Left renal pelvis (tissue), 4 donors: Measurements from ENCODE around the gene PLGRKT. TPM values are rescaled to one million over a fixed set of nuclear protein-coding genes. Genes with fewer than 3 reads are reported as not detected.
"Not testable (repeated sequence)": the region's sequence is repeated elsewhere in the genome, so short reads cannot be mapped to it uniquely, and the experiment has no call there.

Experiments used
- DNase-seq, 4 donors: peaks; one replicate each; pipeline ENCODE4 v3.0.0-alpha.2; 2013; ENCODE audit warnings: low read depth in 4 of 4, low spot score in 3 of 4
- polyA plus RNA-seq, 4 donors: library from polyadenylated mRNA; unstranded; fragments of 120-200 nt; gene quantifications; one replicate each; pipeline ENCODE4 v1.2.1, GENCODE V29; 2013; ENCODE audit not compliant: insufficient read length in 4 of 4

PLGRKT gene
- 10 to 100 TPM; 30.7 to 39.2 (median 37.7) TPM for polyA plus RNA-seq

DNA sequence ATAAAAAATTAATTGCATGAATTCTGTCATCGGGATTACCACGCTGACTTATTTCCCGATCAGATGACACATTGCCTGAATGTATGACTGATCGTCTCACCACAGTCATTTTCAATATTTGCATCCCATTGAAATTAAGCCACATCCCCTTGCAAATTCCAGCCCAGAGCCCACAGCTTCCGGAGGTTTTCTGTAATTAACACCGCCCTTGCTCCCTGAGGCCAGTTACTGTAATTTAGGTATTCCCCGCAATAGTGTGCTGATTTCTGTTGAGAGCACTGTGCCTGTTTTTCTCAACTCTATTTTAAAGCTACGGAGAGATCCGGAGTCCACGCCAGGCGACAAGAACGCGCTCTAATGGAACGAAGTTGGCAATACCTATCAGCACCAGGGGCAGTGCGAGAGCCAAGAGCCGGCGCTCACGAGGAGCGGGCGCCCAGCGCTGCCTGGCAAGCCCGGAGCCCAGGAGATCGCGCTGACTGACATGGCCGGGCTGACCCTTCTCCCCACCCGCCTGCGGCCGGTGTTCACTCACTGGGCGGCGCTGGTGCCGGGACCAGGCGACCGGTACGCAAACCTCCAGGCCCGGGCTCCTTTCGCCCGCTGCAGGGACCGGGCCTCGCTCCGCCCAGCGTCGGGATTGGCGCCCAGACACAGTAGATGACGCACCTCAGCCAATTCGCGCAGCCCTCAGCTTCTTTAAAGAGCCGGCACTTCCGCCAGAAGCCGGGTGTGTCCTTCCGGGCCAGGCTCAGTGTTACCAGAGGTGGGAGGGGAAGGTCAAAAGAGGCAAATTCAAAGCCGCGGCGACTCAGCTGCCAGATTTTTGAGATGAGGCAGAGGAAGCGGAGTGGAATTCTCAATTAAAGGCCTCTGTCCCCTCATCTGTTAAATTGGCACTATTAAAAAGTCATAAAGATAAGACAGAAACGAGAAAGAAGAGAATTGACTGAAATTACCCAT, at the start of gene PLGRKT:
PLGRKT (minus strand) TSS at position 672 of the 963 bp plus-strand sequence. CDS start 5,948 bp downstream, outside the sequence.
- DNase-seq, result peak; percentile 79 to 86 (median 81)

- DNase-seq, result no peak
These were observed 49.3 kb upstream of the PLGRKT start for GRCh38 chr9:5486988-5487387.

DNA sequence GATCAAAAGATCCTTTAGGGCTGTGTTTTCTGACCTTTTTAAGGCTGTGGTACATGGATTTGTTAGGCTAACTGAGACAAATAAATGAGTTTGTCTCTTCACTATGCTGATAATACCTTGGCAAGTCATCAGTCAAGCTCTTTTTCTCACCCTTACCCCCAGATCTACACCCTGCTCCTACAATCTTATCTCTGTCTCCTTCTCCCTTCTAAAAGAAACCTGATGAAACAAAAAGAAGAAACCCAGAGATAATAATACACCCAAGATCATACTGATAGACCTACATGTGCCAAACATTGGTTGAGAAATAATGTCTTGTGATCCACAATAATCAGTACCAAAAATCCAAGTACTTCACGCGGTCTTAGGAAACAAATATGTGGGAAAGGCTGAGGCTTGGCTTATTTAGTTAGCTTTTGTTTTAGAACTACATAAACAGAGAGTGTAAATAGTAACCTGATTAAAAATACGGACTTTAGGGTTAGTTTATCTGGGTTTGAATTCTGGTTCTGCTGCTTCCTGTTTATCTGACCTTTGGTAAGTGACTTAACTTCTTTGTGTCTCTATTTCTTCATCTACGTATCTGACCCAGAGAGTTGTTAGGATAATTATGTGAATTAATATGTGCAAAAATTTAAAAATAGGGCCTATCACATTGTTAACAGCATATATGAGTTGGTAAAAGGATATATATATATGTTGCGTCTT, 47.8 kb upstream of the PLGRKT start:
- DNase-seq, result no peak

- DNase-seq, result no peak
These were observed 45.6 kb upstream of the PLGRKT start for GRCh38 chr9:5483306-5483705.

- DNase-seq, result no peak
These were observed 44.5 kb upstream of the PLGRKT start for GRCh38 chr9:5482194-5482593.

- no peak for DNase-seq
These were observed 43.8 kb upstream of the PLGRKT start for GRCh38 chr9:5481322-5482040.

- DNase-seq, result no peak
These were observed 43.2 kb upstream of the PLGRKT start for GRCh38 chr9:5480919-5481318.

DNA sequence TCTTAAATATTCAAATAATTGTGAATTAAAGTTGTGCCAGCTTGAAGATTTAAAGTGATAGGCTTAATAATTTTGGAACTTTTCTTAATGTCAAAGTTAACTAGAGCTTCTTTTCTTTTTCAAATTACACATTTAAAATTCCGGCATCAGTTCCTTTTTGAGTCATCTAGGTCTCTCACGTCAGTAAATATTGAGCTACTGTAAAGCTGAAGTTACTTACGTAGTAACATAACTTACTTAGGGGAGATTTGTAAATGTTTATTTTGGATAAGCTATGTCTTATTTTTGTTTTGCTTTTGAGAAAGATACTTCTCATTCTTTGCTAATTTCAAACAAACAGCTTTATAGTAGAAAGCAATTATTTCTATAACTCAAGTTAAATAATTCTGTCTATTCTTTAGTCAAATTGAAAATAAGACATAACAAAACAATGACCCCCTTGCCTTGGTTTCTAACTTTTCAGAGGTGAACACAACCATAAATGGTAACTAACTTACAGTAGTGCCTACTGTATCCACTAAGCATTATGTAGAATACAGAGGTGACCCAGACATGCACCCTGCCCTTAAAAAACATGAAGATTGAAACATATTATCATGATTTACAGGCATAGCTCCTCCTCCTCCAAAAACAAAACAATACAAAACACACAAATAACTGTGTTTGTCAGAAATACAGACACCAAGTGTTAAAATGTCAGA, 42.4 kb upstream of the PLGRKT start:
- DNase-seq, result no peak

DNA sequence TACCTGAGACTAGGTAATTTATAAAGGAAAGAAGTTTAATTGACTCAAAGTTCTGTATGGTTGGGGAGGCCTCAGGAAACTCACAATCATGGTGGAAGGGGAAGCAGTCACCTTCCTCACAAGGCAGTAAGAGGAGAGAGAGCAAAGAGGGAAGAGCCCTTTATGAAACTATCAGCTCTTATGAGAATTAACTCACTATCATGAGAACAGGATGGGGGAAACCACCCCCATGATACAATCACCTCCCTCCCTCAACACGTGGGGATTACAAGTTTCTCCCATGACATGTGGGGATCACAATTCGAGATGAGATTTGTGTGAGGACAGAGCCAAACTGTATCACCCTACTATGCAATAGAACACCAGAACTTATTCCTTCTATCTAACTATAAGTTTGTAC, 40.5 kb upstream of the PLGRKT start:
- DNase-seq, result no peak

DNA sequence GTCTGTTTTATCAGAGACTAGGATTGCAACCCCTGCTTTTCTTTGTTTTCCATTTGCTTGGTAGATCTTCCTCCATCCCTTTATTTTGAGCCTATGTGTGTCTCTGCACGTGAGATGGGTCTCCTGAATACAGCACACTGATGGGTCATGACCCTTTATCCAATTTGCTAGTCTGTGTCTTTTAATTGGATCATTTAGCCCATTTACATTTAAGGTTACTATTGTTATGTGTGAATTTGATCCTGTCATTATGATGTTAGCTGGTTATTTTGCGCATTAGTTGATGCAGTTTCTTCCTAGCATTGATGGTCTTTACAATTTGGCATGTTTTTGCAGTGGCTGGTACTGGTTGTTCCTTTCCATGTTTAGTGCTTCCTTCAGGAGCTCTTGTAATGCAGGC, 37.9 kb upstream of the PLGRKT start:
- DNase-seq, result not testable (repeated sequence)

DNA sequence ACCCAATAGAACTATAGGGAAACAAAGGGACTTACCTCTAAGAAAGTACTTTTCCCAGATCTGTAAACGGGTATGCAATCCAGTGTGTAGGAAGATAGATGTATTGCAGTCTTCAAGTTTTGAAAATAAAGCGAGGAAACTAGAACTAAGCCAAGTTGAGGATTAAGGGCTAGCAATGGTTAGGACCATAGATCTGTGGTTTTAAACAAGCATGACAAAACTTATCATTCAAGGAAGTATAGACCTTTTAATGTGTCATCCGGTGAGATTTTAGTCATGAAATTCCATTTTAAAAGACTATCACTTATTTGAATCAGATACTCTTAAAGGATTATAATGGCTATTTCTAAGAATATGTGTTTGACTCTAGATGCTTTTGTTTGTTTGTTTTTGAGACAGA, 33.1 kb upstream of the PLGRKT start:
- no peak for DNase-seq

DNA sequence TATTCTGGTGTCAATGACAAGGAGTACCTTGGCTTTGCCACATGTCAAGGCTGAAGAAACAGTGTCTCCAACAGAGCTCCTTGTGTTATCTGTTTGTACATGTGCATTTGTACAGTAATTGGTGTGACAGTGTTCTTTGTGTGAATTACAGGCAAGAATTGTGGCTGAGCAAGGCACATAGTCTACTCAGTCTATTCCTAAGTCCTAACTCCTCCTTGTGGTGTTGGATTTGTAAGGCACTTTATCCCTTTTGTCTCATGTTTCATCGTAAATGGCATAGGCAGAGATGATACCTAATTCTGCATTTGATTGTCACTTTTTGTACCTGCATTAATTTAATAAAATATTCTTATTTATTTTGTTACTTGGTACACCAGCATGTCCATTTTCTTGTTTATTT, 32.4 kb upstream of the PLGRKT start:
- DNase-seq, result no peak

- DNase-seq, result no peak
These were observed 31.1 kb upstream of the PLGRKT start for GRCh38 chr9:5468850-5469249.

DNA sequence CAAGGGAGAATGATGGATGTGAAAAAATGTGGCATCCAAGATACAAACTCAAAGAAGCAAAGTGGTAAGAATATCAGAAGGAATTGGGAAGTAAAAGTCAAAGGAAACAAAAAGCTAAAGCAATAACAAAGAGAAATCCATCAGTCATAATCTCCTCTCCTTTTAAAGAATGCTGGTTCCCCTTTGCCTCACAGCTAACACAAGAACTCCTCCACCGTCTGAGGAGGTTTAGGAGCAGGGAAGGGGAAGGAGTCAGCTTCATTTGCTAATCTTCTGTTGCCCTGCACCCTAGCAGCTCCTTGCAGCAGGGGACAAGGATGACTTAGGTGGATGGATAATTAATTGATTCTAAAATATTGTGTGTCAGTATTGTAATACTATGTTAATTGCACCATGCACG, 29.0 kb upstream of the PLGRKT start:
- no peak for DNase-seq

DNA sequence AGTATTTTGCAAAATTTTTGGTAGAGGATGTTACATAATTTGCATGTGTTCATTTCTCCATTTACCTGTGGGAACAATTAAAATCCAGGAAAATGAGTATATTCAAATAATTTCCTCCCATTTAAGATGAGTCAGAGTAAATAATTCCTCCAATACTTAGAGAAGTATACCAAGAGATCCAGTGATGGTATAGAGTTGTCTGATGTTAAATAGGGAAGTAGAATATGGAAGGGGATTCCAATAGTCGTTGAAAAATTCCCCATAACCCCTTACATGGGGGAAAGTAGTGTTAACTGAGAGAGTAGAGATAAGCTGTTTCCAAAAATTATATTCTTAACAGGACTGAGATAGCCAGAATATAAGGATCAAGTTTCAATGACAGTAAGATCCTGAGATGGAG, 28.3 kb upstream of the PLGRKT start:
- DNase-seq, result no peak

DNA sequence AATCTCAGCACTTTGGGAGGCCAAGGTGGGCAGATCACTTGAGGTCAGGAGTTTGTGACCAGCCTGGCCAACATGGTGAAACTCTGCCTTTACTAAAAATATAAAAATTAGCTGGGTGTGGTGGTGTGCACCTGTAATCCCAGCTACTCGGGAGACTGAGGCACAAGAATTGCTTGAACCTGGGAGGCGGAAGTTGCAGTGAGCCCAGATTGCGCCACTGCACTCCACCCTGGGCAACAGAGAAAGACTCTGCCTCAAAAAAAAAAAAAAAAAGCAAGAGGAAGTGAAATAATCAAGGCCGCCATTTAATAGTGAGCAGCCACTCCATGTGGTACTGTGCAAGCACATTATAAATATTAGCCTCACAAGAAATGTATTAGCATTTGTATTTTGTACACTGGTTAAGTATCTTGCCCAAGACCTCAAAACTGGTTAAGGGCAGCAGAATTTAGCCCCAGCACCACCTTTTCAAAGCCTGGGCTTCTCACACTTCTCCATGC, 27.2 kb upstream of the PLGRKT start:
- DNase-seq, result not testable (repeated sequence)

- DNase-seq, result no peak
These were observed 22.4 kb upstream of the PLGRKT start for GRCh38 chr9:5460157-5460556.

GRCh38 chr9:5459289-5459829, 21.6 kb upstream of the PLGRKT start:
- no peak for DNase-seq

GRCh38 chr9:5455181-5455580, 17.5 kb upstream of the PLGRKT start:
- no peak for DNase-seq

- DNase-seq, result no peak
These were observed 15.9 kb upstream of the PLGRKT start for GRCh38 chr9:5453673-5454072.
